HEK293T (cell line): ENCODE results near the gene PLAC8.
A peak's percentile ranks its signal among the peaks of the same experiment; 100 is the strongest.

Experiments used
- CTCF ChIA-PET: fragments of 350-600 bp; formaldehyde crosslinking; extraction: SDS; loops from one replicate; lab custom pipeline; 2021; ENCODE audit warnings: antibody characterized with exemption, inconsistent platforms; lab: Yijun Ruan, JAX
- POLR2A ChIA-PET: fragments of 350-600 bp; formaldehyde crosslinking; extraction: SDS; loops from one replicate; lab custom pipeline; 2020; ENCODE audit warnings: antibody characterized with exemption, inconsistent platforms; lab: Yijun Ruan, JAX
- DNase-seq: peaks from one replicate; pipeline ENCODE4 v3.0.0; 2012; ENCODE audit warnings: mixed read lengths; ENCODE audit errors: extremely low spot score
- ARNT ChIP-seq: fragments of 450-650 bp; IDR thresholded peaks from 2 replicates; pipeline ENCODE4 v1.6.1; 2017; ENCODE audit warnings: mild to moderate bottlenecking
- BHLHE40 ChIP-seq: fragments of 450-650 bp; IDR thresholded peaks from 2 replicates; pipeline ENCODE4 v1.6.1; 2016; ENCODE audit warnings: mild to moderate bottlenecking, moderate library complexity, borderline replicate concordance
- CTBP1 ChIP-seq: fragments of 450-650 bp; IDR thresholded peaks from 2 replicates; pipeline ENCODE4 v1.6.1; 2016; ENCODE audit warnings: borderline replicate concordance
- ELF4 ChIP-seq: fragments of 450-650 bp; IDR thresholded peaks from 2 replicates; pipeline ENCODE4 v1.6.1; 2017; ENCODE audit warnings: antibody characterized with exemption
- FOXA1 ChIP-seq: fragments of 450-650 bp; IDR thresholded peaks from 2 replicates; pipeline ENCODE4 v1.6.1; 2016; ENCODE audit warnings: mild to moderate bottlenecking
- FOXK2 ChIP-seq: fragments of 450-650 bp; IDR thresholded peaks from 2 replicates; pipeline ENCODE4 v1.6.1; 2016; ENCODE audit warnings: mild to moderate bottlenecking
- FOXM1 ChIP-seq: fragments of 450-650 bp; IDR thresholded peaks from 2 replicates; pipeline ENCODE4 v1.6.1; 2017; ENCODE audit warnings: mild to moderate bottlenecking, borderline replicate concordance
- HDGF ChIP-seq: fragments of 450-650 bp; IDR thresholded peaks from 2 replicates; pipeline ENCODE4 v1.6.1; 2017; ENCODE audit warnings: antibody characterized with exemption, borderline replicate concordance
- L3MBTL2 ChIP-seq: fragments of 450-650 bp; conservative IDR thresholded peaks from 2 replicates; pipeline ENCODE4 v1.6.1; 2016; ENCODE audit warnings: mild to moderate bottlenecking
- LEF1 ChIP-seq: fragments of 450-650 bp; IDR thresholded peaks from 2 replicates; pipeline ENCODE4 v1.6.1; 2017; ENCODE audit warnings: mild to moderate bottlenecking, borderline replicate concordance
- NFRKB ChIP-seq: fragments of 450-650 bp; IDR thresholded peaks from 2 replicates; pipeline ENCODE4 v1.6.1; 2016; ENCODE audit warnings: mild to moderate bottlenecking, moderate library complexity
- SP1 ChIP-seq: fragments of 450-650 bp; IDR thresholded peaks from 2 replicates; pipeline ENCODE4 v1.6.1; 2017
- SUZ12 ChIP-seq: fragments of 450-650 bp; IDR thresholded peaks from 2 replicates; pipeline ENCODE4 v1.6.1; 2016; ENCODE audit warnings: mild to moderate bottlenecking
- TARDBP ChIP-seq: fragments of 450-650 bp; IDR thresholded peaks from 2 replicates; pipeline ENCODE4 v1.6.1; 2016
- ZNF384 ChIP-seq: fragments of 450-650 bp; IDR thresholded peaks from 2 replicates; pipeline ENCODE4 v1.6.1; 2016
- TF ChIP-seq, protein P1 (sequence below): fragments of 450-650 bp; IDR thresholded peaks from 2 replicates; pipeline ENCODE4 v1.6.1; 2016

Gene PLAC8, protein sequence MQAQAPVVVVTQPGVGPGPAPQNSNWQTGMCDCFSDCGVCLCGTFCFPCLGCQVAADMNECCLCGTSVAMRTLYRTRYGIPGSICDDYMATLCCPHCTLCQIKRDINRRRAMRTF

DNA sequence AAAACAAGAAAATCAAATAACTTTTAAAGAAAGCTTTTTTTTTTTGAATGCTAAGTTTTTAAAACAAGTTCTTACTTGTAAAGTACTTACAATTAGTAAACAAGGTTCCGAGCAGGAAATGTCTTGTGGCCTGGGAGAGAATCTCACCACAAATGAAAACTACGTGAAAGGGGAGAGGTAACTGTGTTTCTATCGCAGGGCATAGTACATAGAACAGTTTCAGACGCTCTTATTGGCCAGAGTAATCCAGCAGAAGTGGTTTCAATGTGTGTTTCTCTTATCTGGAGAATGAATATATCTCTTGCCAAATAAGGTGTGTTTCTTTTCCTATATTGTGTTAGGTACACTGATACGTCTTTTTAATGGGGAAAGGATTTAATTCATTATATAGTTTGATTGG lies at the start of gene PLAC8:
Gene PLAC8 (minus strand): TSS at position 154 of the 400 bp plus-strand sequence. CDS start 6,808 bp downstream, outside the sequence.
- TF ChIP-seq ELF4 (no peak), TARDBP (no peak), ARNT (no peak), SP1 (no peak), FOXK2 (no peak), HDGF (no peak), L3MBTL2 (no peak), LEF1 (no peak), FOXM1 (no peak), CTBP1 (no peak)
- TF ChIP-seq, protein P1, sequence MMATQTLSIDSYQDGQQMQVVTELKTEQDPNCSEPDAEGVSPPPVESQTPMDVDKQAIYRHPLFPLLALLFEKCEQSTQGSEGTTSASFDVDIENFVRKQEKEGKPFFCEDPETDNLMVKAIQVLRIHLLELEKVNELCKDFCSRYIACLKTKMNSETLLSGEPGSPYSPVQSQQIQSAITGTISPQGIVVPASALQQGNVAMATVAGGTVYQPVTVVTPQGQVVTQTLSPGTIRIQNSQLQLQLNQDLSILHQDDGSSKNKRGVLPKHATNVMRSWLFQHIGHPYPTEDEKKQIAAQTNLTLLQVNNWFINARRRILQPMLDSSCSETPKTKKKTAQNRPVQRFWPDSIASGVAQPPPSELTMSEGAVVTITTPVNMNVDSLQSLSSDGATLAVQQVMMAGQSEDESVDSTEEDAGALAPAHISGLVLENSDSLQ = no peak
- peak; percentile 15 for DNase-seq
- POLR2A ChIA-PET = no interaction called here
- CTCF ChIA-PET = interaction anchor here (0.6 kb wide), 2 partner anchors 9 to 12 kb away, joined by 3 read pairs; no protein-coding TSS in a partner anchor

- POLR2A ChIA-PET = no interaction called here
- TF ChIP-seq SP1 (no peak), FOXM1 (no peak), ELF4 (no peak), LEF1 (no peak), FOXK2 (no peak), CTBP1 (no peak), L3MBTL2 (no peak), SUZ12 (no peak), FOXA1 (no peak), BHLHE40 (no peak), ARNT (no peak), HDGF (no peak), TARDBP (no peak), NFRKB (no peak), ZNF384 (no peak)
- TF ChIP-seq, protein P1 = no peak
- DNase-seq = no peak
- CTCF ChIA-PET = interaction anchor here (0.5 kb wide), 1 partner anchor 46 kb away, joined by 3 read pairs; no protein-coding TSS in a partner anchor
Observed at GRCh38 chr4:83153417-83153816, 38.9 kb upstream of the PLAC8 start.

DNA sequence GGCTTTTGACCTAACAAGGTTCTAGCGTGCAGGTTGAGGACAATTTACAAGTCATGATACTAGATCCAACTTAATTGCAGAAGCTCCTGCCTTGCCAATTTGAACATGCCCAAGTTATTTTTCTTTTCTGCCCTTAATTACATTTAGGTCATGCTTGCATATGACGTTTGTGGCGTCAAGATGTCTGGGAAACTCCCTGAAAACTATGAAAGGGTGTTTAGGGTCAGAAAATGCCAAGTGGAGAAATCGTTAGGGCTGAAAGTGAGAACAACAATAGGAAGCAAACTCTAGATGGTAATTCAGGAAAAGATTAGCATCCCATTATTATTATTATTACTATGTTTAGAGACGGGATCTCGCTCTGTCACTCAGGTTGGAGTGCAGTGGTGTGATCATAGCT lies 38.2 kb upstream of the PLAC8 start:
- TF ChIP-seq ZNF384 (peak; percentile 80; the same call in 1 of the 2 replicates), CTBP1 (no peak)
- CTCF ChIA-PET = interaction anchor here (0.7 kb wide), 1 partner anchor 11 kb away, joined by 3 read pairs; no protein-coding TSS in a partner anchor
- no peak for DNase-seq
- POLR2A ChIA-PET = no interaction called here

DNA sequence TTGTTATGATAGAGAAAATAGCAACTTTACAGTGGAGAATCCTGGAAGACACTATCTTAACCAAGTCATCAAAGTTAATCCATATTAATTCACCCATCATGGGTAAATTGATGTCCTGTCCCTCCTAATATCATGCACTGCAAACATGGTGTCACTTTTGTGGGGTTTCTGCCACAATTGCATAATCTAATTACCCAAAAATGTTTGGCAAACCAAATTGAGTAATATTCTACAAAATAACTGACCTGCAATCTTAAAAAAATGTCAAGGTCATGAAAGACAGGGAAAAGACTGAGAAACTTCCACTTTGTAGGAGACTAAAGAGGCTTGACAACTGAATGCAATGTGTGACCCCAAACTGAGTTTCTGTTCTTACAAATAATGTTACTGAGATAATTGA lies 37.1 kb upstream of the PLAC8 start:
- no peak for DNase-seq
- ChIA-PET POLR2A (no interaction called here), CTCF (no interaction called here)
- TF ChIP-seq NFRKB (no peak), CTBP1 (no peak), ELF4 (no peak), ZNF384 (no peak), SUZ12 (no peak), FOXA1 (no peak), FOXM1 (no peak), HDGF (no peak), BHLHE40 (no peak), LEF1 (no peak), SP1 (no peak), TARDBP (no peak), ARNT (no peak), L3MBTL2 (no peak), FOXK2 (no peak)
- TF ChIP-seq, protein P1 = no peak

DNA sequence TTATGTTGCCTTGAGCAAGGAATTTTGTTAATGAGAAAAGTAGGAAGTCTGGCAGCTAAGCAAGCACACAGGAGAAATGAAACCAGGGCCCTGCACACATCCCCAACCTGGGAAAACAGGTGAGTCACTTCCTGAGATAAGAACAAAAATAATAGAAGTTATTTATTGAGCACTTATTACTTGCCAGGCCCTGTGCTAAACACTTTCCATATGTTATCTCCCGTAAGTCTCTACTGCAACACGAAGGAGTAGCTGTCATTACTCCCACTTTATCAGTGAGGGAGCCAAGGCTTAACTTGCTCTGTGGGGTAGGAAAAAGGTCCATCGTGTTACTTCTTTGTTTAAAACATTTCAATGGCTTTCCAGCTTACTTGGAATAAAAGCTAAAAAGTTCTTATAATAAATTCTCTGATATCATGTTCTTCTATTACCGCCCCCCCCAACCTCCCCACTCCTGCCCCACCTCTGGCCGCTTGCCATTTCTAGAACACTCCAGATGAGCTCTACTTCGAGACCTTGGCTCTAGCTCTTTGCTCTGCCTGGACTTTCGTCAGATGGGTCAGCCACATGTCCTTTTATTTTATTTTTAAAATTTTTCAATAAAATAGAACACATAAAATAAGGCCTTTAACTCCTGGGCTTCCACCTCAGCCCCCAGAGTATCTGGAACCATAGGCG lies 36.3 kb upstream of the PLAC8 start:
- POLR2A ChIA-PET = no interaction called here
- DNase-seq = no peak
- CTCF ChIA-PET = no interaction called here
- TF ChIP-seq ZNF384 = no peak
- no peak for TF ChIP-seq FOXK2
- TF ChIP-seq ARNT = no peak
- no peak for TF ChIP-seq FOXM1
- TF ChIP-seq, protein P1 = no peak
- TF ChIP-seq FOXA1 = no peak
- TF ChIP-seq LEF1 = no peak
- TF ChIP-seq SP1 = no peak
- no peak for TF ChIP-seq BHLHE40
- TF ChIP-seq HDGF = no peak
- no peak for TF ChIP-seq L3MBTL2
- TF ChIP-seq CTBP1 = no peak
- TF ChIP-seq ELF4 = no peak
- TF ChIP-seq SUZ12 = no peak
- TF ChIP-seq TARDBP = no peak
- TF ChIP-seq NFRKB = no peak
